ENCODE results near the gene AMER2.

AMER2 gene

GRCh38 chr13:25114220-25114619 is 57.9 kb downstream of the AMER2 start:
- no peak for TF ChIP-seq Cebpa-rat (IDR thresholded peaks at IDR 0.05)
- Histone ChIP-seq H3K4me1 (peaks cover 71% of the 10 kb centered on the region), H3K27me3 (no peaks in the 10 kb centered on the region), H3K9ac (peak overlapping the region; percentile 25; the same call in 1 of the 2 replicates), H4K20me1 (no peaks in the 10 kb centered on the region), H3K27ac (peak overlapping the region; percentile 78), H3K9me3 (no peaks in the 10 kb centered on the region), H3K4me2 (peak overlapping the region; percentile 75), H3K4me3 (peak overlapping the region; percentile 7; the same call in 1 of the 2 replicates), H3K36me3 (no peaks in the 10 kb centered on the region)

DNA sequence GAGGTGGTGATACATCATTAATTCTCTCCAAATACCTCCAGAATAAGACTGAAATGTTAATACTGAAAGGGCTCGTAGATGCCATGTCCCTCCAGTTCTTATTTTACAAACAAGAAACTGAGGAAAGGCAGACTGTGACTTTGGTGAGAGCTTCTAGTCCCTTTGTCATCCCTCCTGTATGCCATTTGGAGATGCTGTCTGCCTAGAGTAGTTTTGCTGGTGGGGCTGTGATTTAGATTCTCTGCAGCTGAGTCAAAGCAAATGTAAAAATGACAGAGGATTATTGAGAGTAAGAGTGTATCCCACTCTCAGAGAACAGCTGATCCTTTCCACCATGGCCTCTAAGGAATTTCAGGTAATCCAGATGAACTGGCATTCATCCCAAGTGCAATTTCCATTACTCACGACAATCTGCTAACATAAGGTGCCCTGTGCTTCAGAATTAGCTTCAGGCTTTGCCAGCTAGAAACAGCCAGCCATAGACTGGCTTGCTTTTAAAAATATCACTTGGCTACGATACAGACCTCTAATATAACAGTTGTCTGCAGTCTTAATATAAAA is 59.3 kb downstream of the AMER2 start:
- TF ChIP-seq Cebpa-rat (IDR thresholded peaks at IDR 0.05): no peak
- Histone ChIP-seq H3K27ac (no peak overlapping the region; the same call in 1 of the 2 replicates), H3K27me3 (no peaks in the 10 kb centered on the region), H3K4me2 (peak overlapping the region; percentile 0; the same call in 1 of the 2 replicates), H3K9ac (no peak overlapping the region), H3K4me3 (no peak overlapping the region), H3K36me3 (no peaks in the 10 kb centered on the region), H3K4me1 (peaks cover 56% of the 10 kb centered on the region), H3K9me3 (no peaks in the 10 kb centered on the region), H4K20me1 (no peaks in the 10 kb centered on the region)
